VCaP (cell line): ENCODE measurements around the gene ZNF575.

Experiments used
- H3K27ac ChIP-seq: fragments of 450-650 bp; 2 replicates; pipeline ENCODE4 v1.5.1; 2017
- TF ChIP-seq, protein P1 (sequence below): fragments of 450-650 bp; conservative IDR thresholded peaks from 2 replicates; pipeline ENCODE4 v1.5.1; 2017; ENCODE audit warnings: mild to moderate bottlenecking, moderate library complexity

Gene ZNF575

DNA sequence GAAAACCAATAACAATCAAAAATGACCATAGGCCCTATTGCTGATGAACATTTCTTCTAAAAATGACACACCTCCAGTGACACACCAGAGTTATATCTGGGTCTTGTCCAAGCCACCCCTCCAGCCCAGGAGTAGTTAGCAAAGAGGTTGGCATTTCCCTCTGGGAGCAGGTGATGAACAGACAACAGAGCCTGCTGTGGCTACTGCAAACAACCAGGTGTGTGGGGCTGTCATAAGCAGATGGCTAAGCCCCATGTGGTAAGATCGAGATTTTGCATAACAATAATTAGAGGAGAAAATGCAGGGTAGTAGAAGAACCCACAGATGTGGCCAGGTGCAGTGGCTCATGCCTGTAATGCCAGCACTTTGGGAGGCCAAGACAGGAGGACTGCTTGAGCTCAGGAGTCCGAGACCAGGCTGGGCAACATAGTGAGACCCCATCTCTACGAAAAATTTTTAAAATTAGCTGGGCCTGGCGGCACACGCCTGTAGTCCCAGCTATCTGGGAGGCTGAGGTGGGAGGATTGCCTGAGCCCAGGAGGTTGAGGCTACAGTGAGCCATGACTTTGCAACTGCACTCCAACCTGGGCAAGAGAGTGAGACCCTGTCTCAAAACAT is 37.3 kb downstream of the ZNF575 start:
- no peak overlapping the region for H3K27ac ChIP-seq
- TF ChIP-seq, protein P1, sequence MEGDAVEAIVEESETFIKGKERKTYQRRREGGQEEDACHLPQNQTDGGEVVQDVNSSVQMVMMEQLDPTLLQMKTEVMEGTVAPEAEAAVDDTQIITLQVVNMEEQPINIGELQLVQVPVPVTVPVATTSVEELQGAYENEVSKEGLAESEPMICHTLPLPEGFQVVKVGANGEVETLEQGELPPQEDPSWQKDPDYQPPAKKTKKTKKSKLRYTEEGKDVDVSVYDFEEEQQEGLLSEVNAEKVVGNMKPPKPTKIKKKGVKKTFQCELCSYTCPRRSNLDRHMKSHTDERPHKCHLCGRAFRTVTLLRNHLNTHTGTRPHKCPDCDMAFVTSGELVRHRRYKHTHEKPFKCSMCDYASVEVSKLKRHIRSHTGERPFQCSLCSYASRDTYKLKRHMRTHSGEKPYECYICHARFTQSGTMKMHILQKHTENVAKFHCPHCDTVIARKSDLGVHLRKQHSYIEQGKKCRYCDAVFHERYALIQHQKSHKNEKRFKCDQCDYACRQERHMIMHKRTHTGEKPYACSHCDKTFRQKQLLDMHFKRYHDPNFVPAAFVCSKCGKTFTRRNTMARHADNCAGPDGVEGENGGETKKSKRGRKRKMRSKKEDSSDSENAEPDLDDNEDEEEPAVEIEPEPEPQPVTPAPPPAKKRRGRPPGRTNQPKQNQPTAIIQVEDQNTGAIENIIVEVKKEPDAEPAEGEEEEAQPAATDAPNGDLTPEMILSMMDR: no peak

GRCh38 chr19:43572171-43572588 is 39.2 kb downstream of the ZNF575 start:
- no peak overlapping the region for H3K27ac ChIP-seq
- TF ChIP-seq, protein P1: no peak

DNA sequence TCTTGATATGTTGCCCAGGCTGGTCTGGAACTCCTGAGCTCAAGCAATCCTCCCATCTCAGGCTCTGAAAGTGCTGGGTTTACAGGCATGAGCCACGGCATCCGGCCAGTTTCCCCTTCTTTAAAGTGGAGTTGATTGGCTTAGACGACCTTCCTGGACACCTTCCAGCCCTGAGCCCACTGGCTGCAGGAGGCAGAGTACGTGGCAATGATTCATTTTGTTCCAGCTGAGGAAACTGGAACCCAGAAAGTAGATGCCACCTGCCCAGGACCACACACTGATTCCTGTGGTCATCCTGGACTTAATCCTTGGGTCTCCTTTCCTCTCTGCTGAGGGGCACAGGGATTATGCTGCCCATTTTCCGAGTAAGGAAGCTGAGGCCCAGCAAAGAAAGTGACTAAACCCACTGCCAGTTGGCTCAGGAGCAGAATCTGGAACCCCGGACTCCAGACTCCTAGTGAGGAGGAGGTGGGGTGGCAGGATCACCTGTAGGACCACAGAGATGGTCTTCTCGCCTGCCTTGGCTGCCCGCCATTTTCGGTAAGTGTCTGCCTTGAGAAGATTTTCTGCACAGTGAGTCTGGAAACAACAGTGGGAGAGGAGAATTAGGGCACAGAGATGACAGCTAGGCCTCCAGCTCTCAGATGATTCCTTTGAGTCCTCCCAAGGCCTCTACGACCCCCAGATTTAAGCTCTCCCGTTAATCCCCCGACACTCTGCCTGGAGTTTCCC is 41.6 kb downstream of the ZNF575 start:
- H3K27ac ChIP-seq: peak overlapping the region; percentile 88
- TF ChIP-seq, protein P1: no peak

DNA sequence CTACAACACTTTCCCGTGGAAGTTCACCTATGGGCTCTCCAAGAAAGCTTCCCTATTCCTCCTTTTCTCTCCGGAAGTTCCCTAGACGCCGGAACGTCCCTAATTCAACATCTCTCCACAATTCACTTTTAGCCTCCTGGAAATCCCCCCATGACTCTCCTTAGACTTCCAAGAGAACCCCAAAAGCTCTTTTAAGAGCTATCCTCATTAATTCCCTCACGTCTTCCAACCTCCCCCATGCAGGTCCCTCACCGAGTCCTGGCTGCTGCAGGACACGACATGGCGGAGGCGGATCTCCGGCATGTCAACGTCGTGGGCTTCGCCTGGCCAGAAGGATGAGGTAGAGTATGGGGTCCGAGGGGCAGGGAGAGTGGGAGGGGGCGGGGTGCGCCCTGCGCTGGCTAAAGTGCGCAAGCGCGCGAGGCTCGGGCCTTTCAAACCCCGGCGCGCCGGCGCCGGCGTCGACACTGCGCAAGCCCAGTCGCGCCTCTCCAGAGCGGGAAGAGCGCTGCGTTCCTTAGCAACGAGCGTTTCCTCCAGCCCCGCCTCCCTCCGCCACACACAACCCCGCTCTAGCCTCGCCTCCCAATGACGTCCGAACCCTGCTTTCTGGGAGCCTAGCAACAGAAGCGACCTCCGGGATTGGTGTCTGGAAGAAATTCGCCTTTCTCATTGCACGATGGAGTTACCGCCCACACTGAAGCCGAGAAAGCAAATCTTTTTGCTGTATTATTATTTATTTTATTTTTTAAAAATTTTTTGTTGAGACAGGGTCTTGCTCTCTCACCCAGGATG is 42.4 kb downstream of the ZNF575 start, which contains the start of the genes PINLYP and XRCC1:
Gene PINLYP, plus strand, starts transcription at position 646 of the 795 bp plus-strand sequence. CDS start 1,391 bp downstream, outside the sequence.
Gene XRCC1, minus strand, starts transcription at position 372 of the 795 bp plus-strand sequence. Its CDS starts 69 bp downstream, at position 303.
- TF ChIP-seq, protein P1: no peak

DNA sequence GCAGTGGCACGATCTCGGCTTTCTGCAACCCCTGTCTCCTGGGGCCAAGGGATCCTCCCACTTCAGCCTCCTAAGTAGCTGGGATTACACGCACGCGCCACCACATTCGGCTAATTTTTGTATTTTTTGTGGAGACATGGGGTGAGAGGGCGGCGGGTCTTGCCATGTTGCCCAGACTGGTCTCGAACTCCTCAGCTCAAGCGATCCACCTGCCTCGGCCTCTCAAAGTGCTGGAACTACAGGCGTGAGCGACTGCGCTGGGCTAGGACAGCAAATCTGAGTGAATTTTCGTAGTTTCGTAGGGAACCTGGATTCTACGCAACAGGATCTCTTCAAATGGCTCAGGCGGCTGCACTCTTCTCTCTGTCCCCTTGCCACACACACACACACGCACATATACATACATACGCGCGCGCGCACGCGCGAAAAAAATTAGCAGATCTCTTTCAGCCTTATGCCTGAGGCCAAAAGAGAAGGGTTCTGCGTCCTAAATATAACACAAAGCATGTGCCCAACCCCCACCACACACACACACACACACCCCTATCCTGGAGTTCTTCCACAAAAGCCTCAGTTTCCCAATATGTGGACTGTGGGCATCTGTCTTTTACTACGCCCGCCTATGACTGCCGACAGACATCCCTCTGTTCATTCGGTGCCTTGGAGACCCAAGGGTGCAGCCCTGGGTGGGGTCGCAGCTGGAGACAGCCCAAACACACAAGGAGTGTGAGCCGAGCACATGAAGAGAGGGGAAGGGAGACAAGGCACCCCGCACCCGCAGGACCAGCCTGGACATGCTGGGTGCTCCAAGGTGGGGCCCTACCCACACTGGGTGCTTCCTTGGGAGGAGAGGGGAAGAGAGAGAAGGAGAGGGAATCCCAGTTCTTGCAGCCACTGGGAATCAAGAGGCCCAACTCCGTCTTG is 43.2 kb downstream of the ZNF575 start:
- H3K27ac ChIP-seq: peak overlapping the region; percentile 88
- TF ChIP-seq, protein P1: no peak

More for the DNA sequence above, 42.4 kb downstream of the ZNF575 start, which contains the start of the genes PINLYP and XRCC1:
- H3K27ac ChIP-seq: peak within 1 kb of the TSS; percentile 88

DNA sequence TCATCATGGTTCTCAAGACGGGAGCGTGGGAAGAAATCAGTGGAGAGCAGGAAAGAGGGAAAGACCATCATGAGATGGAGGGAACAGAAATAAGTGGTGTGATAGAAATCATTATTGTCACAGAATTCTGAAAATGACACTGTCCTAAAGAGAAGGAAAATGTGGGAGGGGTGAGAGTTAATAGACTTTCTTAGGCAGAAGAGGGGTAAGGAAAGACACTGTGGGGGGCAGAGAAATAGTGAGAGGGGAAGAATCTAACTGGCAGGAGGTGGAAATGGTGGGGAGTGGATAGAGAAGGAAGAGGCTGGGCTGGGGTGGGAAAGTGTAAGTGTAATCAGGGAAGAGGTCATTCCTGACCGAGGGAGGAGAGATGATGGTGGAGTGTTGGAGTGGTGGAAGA is 45.8 kb downstream of the ZNF575 start:
- TF ChIP-seq, protein P1: no peak
- H3K27ac ChIP-seq: no peak overlapping the region
